Activated CD4-positive, alpha-beta T cell treated with anti-CD3 and anti-CD28 coated beads for 24 hours (primary cell): ENCODE results near the gene PPM1E.
"Not testable (repeated sequence)": the region's sequence is repeated elsewhere in the genome, so short reads cannot be mapped to it uniquely, and the experiment has no call there.

Experiments used
- DNase-seq, 2 donors: peaks; one replicate each; pipeline ENCODE4 v3.0.0-alpha.2; 2020; ENCODE audit warnings: low read depth in 2 of 2

PPM1E gene

DNA sequence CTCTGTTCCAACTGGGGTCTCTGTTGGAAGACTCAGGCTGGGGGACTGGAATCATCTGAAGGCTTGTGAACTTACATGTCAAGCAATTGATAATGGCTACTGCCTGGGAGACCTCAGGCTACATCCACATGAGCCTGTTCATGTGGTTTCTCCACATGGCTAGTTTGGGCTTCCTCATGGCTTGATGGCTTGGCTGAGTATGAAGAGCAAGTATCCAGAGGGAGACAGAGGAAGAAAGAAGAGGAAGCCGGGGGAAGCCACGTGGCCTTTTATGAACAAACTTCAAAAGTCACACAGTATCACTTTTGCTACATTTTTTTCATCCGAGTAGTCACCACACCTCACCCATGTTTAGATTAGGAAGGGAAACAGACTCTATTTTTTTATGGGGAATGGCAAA, 192.2 kb downstream of the PPM1E start:
- no peak for DNase-seq

DNA sequence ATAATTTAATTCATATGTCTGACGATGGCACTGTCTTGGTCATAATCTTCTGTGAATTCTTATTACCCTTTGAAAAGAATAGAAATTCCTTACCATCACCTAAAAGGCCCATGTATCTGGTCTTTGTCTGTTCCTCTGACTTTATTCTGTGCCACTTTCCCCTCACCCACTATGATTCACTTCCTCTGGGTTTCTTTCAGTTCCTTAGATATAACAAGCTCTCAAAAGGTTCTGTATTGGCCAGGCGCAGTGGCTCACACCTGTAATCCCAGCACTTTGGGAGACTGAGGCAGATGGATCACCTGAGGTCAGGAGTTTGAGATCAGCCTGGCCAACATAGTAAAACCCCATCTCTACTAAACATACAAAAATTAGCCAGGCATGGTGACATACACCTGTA, 198.7 kb downstream of the PPM1E start:
- not testable (repeated sequence) for DNase-seq

DNA sequence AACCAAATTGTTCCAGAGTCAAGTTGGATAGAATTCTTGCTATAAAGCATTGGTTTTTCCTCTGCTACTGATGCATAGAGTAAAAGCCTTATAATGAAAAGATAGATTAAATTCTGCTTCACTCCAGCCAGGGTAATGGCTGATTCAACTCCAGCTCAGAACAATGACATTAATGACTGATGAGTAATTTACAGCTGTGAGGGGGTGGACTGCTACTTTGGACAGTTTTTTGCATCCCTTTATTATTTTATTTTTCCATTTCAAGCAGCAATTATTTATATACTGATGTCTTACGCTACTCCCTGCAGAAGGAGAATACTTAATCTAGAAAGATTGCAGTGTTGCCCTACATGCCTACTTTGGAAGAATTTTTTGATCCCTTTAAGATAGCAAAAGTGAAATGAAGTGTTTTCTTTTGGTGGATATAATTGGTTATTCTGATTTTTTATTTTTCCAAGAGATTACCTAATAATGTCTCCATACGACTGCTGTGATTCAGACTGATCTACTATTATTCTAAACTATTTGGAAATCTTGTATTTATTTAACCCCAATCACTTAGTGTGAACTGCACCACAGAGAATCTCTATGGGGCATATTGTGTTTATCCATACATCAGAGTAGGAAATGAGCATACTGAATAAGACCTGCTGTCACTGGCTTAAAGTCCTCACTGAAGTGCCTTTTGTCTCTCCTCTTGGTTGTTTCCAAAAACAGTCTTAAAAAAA, 201.5 kb downstream of the PPM1E start:
- DNase-seq, result no peak

DNA sequence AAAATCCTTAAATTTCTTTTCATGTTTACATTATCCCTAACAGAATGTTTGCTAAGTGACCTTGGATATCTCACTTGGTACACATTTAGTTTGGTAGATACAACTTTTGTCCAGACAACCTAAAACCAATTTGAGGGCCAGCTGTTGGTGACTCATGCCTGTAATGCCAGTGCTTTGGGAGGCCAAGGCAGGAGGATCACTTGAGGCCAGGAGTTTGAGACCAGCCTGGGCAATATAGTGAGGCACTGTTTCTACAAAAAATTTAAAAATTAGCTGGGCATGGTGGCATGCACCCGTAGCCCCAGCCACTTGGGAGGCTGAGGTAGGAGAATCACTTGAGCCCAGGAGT, 202.0 kb downstream of the PPM1E start:
- not testable (repeated sequence) for DNase-seq

DNA sequence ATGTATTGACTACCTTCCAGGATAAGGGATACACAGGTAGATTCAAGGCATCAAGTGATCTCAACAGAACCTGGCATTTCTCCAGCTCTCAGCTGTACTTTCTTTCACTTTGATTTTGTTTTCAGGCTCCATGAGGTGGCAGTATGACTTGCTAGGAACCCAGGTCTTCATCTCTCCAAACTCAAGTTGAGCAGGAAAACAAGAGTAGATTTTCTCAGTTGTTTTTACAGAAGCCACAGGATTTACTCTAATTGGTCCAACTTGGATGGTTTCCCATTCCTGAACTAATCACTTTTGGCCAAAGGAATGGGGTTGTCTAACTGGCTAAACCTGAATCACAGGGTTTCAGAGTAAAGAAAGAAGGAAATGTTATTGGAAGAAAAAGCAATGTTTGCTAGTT, 204.4 kb downstream of the PPM1E start:
- DNase-seq, result no peak

DNA sequence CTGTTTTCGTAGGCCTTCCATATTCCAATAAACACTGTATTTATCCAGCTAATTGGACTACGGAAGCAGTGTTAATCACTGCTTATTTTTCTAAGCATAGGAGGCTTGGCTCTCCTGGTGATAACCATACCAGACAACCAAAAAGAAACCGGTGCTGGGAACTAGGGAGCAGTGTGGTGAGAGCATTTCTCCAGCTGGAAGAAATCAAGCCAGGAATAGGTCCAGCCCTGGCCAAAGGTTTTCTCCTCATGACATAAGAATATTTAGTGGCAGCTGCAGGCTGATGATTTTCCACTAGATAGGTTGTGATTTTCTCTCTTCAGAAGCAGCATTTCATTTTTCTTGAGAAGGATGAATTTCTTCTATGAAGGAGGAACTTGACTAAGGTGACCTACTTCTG, 209.6 kb downstream of the PPM1E start:
- DNase-seq, result no peak

DNA sequence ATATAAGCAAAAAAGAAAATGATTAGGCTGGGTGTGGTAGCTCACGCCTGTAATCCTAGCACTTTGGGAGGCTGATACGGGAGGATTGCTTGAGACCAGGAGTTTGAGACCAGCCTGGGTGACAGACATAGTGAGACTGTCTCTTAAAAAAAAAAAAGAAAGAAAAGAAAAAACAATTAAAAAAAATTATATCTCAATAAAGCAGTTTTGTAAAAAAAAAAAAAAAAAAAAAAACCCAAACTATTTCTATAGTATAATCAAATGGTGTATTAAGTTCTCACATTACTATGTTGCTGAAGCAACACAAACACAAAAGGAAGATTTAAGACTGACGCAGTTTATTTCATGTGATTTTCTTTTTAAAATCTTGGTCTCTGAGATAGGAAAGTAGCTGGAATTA, 210.6 kb downstream of the PPM1E start:
- DNase-seq, result no peak

DNA sequence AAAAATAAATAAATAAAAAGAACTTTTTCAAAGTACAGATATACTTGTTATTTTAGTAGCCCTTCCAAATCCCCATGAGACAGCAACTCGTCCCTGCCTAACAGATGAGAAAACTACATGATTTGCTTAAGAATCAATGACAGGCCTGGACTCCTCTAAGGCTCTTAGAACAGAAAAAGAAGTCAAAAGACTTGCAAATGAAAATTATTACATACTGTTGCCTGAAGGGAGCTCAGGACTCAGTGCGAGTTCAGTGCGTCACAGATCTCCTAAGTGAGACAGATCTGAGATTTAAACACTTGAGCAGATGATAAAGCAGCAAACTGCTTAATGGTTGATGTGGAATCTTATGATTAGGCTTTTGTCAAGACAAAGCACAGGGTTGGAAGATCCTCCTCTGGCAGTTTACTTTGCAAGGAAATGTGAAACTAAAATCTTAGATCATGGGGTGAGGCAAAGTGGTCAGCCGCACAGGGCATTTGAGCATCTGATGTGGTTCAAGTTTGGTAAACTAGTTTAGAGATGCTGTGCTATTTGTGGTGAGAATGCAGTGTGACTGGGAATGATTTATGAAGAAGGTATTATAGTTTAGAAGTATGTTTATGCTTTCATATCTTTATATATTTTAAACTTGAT, 212.9 kb downstream of the PPM1E start:
- no peak for DNase-seq

DNA sequence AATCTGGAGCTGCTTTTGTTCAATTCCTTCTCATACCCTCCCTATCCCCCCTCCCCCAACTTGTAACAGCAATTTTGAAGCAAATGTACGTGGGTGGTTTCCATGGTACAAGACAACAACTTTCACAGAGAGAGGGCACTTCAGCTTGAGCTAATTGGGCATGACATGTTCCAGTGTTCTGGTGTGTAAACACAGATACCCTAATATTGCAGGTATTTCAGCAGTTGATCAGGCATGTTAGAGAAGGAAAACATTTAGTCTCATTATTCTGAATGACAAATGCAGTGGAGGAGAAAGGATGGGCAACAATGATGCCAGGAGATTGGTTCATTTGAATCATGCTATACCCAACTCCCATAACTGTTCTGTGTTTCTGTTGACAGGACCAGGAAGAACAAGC, 213.5 kb downstream of the PPM1E start:
- no peak for DNase-seq

DNA sequence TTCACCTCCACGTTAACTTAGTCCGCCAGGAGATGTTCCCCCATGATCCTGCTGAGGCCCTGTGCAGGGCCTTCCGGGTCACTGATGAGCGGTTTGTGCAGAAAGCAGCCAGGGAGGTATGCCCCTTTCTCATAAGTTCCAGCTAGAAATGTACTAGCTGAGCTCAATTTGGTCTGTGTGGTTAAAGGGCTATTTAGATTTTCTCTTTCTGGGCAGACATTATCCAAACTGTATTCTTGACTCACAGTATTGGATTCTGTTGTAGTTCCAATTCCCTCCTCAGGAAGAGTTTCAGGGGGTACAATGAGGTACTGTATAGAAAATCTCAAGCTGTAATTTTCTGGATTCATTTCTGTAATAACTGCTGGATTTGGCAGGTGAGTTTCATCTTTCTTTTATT, 214.0 kb downstream of the PPM1E start:
- DNase-seq, result no peak

DNA sequence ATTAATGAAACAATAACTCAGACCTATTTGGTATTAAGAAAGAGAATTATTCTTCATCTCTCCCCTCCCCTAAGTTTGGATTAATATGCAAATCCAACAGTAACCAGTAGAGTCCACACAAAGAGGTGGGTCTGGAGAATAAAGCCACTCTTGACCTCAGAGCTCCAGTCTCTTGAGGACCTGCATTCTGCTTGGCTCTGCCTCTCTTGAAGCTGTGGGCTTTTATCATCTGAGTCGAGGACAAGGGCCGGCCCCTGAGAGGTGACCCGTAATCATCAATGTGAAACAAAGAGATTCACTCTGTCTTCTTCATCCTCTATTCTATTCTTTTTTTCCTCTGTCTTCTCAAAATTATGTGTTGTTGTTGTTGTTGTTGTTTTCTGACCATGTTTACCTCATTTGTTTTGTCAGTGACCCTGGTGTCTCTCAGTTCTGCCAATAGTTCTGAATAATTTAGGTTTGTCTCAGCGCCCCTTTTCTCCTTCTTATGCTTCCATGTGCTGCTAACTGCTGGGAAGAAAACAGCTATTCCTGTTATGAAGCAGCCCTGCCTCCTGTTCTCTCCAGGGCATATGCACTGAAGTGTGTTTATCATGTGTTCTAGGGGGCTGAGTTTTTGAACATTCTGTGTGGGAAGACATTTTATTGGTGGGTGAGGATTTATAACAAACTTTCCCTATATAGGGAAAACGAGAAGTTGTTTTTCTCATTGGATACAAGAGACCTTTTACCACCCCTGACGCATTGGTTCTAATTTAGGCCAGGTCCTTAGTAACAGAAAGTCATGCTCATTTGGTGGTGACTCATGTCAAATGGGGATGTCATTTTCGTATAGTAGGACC, 215.2 kb downstream of the PPM1E start:
- no peak for DNase-seq

DNA sequence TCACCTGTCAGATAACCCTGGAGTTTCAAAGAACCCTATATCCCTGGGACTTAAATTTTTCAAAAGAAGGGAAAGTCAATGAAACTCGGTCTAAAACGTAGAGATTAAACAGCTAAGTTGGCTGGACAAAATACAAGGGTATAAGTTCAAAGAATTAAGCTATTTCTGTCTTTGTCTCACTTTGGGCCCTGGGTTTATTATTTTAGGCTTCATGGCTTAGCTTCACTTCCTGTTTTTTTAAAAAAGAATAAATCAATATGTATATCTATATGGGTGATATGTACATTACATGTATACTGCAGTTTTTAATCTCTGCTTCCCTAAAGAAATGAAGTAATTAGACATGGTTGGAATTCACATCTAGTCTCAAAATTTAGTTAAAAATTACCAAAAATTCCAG, 218.7 kb downstream of the PPM1E start:
- DNase-seq, result no peak

DNA sequence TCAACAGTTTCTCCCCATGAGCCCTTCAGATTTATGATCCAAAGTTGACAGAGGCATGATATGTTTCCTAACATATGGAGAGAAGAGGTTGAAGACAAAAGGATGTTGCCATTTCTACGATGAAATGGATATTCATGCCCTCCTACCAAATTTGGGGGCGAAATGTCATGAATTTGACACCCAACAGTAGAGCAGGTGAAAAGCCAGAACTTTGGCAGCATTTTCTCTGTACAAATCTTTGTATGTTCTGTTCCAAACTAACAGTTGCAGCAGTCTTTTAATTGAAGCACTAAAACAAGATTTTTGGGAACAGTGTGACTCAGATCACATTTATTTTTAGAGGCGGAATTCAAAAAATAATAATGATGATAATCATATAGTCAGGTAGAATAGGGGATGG, 220.9 kb downstream of the PPM1E start:
- no peak for DNase-seq

DNA sequence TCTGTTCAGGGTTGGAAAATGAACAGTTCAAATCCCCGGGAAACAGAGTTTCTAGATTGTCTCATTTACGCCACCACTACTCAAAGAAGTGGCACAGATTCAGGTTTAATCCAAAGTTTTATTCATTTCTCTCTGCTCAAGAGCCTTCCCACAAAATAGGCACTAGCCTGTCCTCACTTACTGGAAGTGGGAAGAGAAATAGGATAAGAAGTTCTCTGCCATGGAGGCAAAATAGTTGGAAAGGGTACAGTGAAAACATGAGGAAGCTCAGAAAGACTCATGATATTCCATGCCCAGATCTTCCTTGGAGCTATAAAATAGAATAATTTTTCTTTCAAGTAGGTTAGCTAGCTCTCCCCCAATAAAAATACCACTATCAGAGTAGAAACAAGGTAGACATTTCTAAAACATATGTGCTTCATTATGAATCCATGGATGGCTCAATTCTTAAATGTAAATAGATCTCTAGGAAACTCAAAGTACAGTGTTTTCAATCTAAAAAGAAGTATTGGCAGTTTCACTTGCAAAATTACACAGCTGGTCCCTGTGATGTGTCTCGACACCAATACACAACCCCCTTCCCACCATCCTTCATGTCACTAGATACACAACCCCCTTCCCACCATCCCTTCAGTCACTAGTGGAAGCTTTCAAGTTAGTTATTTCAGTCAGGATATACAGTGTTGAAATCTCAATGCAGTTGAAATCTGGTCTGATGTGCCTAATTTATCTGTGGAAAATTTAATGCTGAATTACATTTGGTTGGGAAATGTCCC, 225.2 kb downstream of the PPM1E start:
- no peak for DNase-seq

DNA sequence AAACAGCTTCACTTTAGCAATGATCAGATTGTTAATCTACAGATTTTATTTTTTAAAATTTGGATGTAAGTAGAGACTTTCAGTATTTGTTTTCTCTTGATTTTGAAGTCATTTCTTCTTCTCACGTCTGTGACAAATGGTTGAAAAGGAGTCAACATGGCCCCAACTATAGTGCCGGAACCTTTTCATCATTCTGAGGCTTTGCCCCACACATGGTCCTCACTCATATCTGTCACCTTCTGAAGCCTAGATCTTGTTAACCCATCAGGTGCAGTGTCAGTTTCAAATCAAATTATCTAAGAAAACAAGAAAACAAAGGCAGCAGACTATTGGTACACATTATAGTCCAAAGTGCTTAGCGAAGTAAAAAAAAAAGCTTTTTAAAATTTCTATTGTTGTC, 227.0 kb downstream of the PPM1E start:
- DNase-seq, result no peak

DNA sequence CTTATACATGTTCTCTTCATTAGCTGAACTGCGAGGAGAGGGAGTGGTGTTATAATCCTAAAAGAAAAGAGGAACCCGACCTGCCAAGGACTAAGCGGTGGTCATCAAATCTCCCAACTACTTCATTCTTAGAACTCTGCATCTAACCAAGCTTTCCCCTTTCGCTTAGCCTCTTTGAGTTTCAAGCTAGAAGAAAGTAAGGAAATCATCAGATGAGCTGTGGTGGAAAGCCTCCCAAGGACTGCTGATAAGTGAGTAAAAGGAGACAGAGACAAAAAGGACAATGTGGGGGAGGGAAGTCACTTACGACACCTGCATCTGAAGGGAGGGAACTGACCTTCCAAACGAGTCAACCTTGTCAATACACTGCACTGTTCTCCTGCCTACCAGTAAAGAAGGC, 229.7 kb downstream of the PPM1E start:
- DNase-seq, result no peak

DNA sequence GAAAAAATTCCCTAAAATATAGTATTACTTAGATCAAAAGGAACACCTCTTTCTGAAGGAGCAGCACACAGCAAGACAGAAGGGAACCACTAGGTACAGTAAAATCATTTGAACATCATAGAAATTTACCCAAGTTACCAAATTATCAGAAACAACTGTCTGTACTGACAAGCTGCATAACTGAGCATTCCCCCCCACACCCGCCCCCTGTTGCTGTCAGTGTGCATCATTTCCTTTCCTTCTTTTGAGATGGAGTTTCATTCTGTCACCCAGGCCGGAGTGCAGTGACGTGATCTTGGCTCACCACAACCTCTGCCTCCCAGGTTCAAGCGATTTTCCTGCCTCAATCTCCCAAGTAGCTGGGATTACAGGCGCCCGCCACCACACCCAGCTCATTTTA, 230.3 kb downstream of the PPM1E start:
- no peak for DNase-seq

DNA sequence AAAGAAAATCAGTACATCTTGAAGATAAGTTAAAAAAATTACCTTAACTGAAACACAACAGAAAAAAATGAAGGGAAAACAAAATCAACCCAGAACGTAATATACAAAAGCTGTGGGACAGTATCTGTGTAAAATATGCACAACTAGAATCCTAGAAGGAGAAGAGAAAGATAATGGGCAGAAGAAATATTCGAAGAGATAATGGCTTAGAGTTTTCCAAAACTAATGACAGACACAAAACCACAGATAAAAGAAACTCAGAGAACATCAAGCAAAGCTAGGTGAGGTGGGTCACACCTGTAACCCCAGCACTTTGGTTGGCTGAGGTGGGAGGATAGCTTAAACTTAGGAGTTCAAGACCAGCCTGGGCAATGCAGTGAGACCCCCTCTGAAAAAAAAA, 234.0 kb downstream of the PPM1E start:
- no peak for DNase-seq

DNA sequence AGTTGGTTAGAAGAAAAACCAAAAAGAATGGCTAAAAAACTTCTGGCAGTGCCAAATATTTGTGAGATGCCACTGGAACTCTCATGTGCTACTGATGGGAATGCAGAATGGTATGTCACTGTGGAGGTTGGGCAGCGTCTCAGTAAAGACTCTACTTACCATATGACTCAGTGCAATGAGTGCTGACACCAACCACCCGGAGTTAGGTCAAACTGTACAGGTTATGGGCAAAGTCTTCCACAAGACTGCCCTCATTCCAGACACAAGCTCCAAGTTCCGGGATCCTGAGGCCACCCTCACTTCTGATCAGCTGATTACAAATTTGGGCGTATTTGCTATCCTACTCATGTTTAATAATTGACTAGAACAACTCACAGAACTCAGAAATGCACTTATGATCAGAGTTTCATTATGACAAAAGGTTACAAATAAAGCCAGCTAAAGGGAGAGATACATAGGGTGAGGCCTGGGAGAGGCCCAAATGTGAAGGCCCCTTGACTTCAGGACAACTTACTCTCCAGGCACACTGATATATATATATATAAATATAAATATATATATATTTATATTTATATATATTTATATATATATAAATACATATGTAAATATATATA, 236.2 kb downstream of the PPM1E start:
- no peak for DNase-seq

DNA sequence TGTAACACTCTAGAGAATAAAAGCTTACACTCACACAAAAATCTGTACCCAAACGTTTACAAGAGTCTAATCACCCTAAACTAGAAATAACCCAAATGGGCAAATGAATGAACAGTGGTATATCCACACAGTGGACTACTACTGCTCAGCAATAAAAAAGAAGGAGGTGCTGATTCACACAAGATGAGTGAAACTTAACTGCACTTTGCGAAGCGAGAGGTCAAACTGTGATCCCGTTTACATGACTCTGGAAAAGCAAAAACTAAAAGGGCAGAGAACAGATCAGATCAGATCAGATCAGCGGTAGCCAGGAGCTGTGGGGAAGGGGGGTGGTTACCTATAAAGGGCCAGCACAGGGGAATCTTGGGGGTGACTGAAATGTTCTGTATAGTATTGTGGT, 237.7 kb downstream of the PPM1E start:
- DNase-seq, result no peak

DNA sequence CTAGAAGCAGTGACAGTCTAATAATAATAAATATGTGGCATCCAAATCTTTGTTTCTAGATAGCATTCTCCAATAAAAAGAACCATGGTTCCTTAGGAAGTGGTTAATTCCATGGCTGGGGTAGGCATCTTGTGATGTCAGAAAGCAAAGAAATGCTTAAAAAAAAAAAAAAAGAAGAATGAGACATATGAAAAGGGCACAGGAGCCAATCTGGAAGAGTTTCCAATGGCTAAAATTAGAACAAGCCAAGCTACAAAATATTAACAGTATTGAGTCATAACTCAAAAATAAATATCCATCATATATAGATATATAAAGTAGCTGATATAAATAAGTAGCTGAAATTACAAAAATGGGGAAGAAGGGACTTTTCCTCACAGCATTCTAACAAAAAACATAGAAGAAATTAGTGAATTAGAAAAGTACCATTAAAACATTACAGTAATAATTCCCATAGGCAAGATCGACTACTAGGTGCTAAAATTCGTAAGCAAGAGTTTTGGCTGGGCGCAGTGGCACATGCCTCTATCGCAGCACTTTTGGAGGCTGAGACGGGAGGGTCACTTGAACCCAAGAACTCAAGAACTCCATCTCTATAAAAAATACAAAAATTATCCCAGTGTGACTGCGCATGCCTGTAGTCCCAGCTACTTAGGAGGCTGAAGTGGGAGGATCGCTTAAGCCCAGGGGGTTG, 239.7 kb downstream of the PPM1E start:
- DNase-seq, result no peak
